GM23338 (cell line): Measurements from ENCODE around the gene ZNF821. TPM values are rescaled to one million over a fixed set of nuclear protein-coding genes. Genes with fewer than 3 reads are reported as not detected.

Experiments
- ATAC-seq: fragments of 200-7000 bp; cut with Tn5 transposase; 3 replicates; pipeline ENCODE4 v1.9.1; 2020
- DNase-seq: peaks from one replicate; pipeline ENCODE4 v3.0.0-alpha.2; 2015; ENCODE audit warnings: low spot score
- H2AFZ ChIP-seq: fragments of 200-600 bp; sonication (generic); 2 replicates; pipeline ENCODE4 v1.8.0; 2016; ENCODE audit warnings: antibody characterized with exemption, mild to moderate bottlenecking, moderate library complexity
- H3F3A ChIP-seq: fragments of 200-600 bp; sonication (generic); replicated peaks from 2 replicates; pipeline ENCODE4 v1.8.0; 2017; ENCODE audit warnings: antibody characterized with exemption, mixed run types, low read depth
- H3K27ac ChIP-seq: fragments of 200-600 bp; sonication (generic); 2 replicates; pipeline ENCODE4 v1.6.1; 2016; ENCODE audit warnings: low read depth
- H3K27me3 ChIP-seq: fragments of 200-600 bp; sonication (generic); 2 replicates; pipeline ENCODE4 v1.8.0; 2016; ENCODE audit warnings: mild to moderate bottlenecking, mixed run types, moderate library complexity; ENCODE audit not compliant: insufficient read depth
- H3K36me3 ChIP-seq: fragments of 200-600 bp; sonication (generic); 2 replicates; pipeline ENCODE4 v1.8.0; 2016; ENCODE audit warnings: mild to moderate bottlenecking; ENCODE audit not compliant: insufficient read depth
- H3K4me1 ChIP-seq: fragments of 200-600 bp; sonication (generic); 2 replicates; pipeline ENCODE4 v1.8.0; 2016; ENCODE audit warnings: mild to moderate bottlenecking, moderate library complexity; ENCODE audit not compliant: insufficient read depth
- H3K4me2 ChIP-seq: fragments of 200-600 bp; sonication (generic); 2 replicates; pipeline ENCODE4 v1.7.1; 2017; ENCODE audit warnings: mixed run types
- H3K4me3 ChIP-seq: fragments of 200-600 bp; sonication (generic); 2 replicates; pipeline ENCODE4 v1.6.1; 2016; ENCODE audit warnings: mixed run types
- H3K79me2 ChIP-seq: fragments of 200-600 bp; sonication (generic); replicated peaks from 2 replicates; pipeline ENCODE4 v1.8.0; 2017; ENCODE audit warnings: mild to moderate bottlenecking; ENCODE audit not compliant: insufficient read depth
- H3K9me2 ChIP-seq: fragments of 200-600 bp; sonication (generic); 2 replicates; pipeline ENCODE4 v1.8.0; 2017; ENCODE audit not compliant: insufficient read depth
- H4K20me1 ChIP-seq: fragments of 200-600 bp; sonication (generic); replicated peaks from 2 replicates; pipeline ENCODE4 v1.8.0; 2017; ENCODE audit warnings: mild to moderate bottlenecking; ENCODE audit not compliant: insufficient read depth
- H3K27ac Mint-ChIP-seq: 2 replicates; pipeline ENCODE4 v1.8.0; 2020; ENCODE audit warnings: inconsistent platforms, mild to moderate bottlenecking, moderate library complexity, mixed read lengths
- H3K27me3 Mint-ChIP-seq: 3 replicates; pipeline ENCODE4 v1.8.0; 2022; ENCODE audit warnings: low read depth, mild to moderate bottlenecking, moderate library complexity, mixed read lengths, inconsistent platforms; ENCODE audit not compliant: insufficient read depth, poor library complexity
- H3K36me3 Mint-ChIP-seq: 3 replicates; pipeline ENCODE4 v1.8.0; 2021; ENCODE audit warnings: low read depth, mild to moderate bottlenecking, inconsistent platforms, moderate library complexity, mixed read lengths
- H3K4me1 Mint-ChIP-seq: 3 replicates; pipeline ENCODE4 v1.8.0; 2020; ENCODE audit warnings: mild to moderate bottlenecking, inconsistent platforms, mixed read lengths
- H3K4me3 Mint-ChIP-seq: 3 replicates; pipeline ENCODE4 v1.8.0; 2021; ENCODE audit warnings: moderate library complexity, mild to moderate bottlenecking, inconsistent platforms, mixed read lengths
- H3K9me3 Mint-ChIP-seq: 3 replicates; pipeline ENCODE4 v1.8.0; 2020; ENCODE audit warnings: moderate library complexity, mild to moderate bottlenecking, inconsistent platforms, mixed read lengths
- EZH2 ChIP-seq: fragments of 200-600 bp; sonication (generic); IDR thresholded peaks from one replicate; pipeline ENCODE4 v1.8.0; 2017; ENCODE audit warnings: antibody characterized with exemption, mild to moderate bottlenecking, low read depth; ENCODE audit not compliant: unreplicated experiment
- EZH2phosphoT487 ChIP-seq: fragments of 200-600 bp; sonication (generic); IDR thresholded peaks from one replicate; pipeline ENCODE4 v1.8.1; 2018; ENCODE audit warnings: antibody characterized with exemption; ENCODE audit not compliant: unreplicated experiment
- JUNB ChIP-seq: IDR thresholded peaks from one replicate; pipeline ENCODE4 v1.6.1; 2016; ENCODE audit warnings: antibody characterized with exemption; ENCODE audit not compliant: unreplicated experiment
- NANOG ChIP-seq: IDR thresholded peaks from 2 replicates; pipeline ENCODE4 v1.6.1; 2016; ENCODE audit warnings: antibody characterized with exemption, borderline replicate concordance
- POLR2AphosphoS5 ChIP-seq: IDR thresholded peaks from 2 replicates; pipeline ENCODE4 v1.6.1; 2016; ENCODE audit warnings: antibody characterized with exemption, low read depth
- ZNF114 ChIP-seq: fragments of 250-450 bp; sonication (Bioruptor Pico); IDR thresholded peaks from 2 replicates; pipeline ENCODE4 v1.5.0; 2020; ENCODE audit warnings: mild to moderate bottlenecking, moderate library complexity
- ZNF331 ChIP-seq: fragments of 250-450 bp; sonication (Bioruptor Pico); IDR thresholded peaks from 2 replicates; pipeline ENCODE4 v1.5.0; 2020; ENCODE audit warnings: low read depth, mild to moderate bottlenecking, moderate library complexity
- polyA plus RNA-seq: library from polyadenylated mRNA; unstranded; fragments of >200 nt; fragmentation: Nextera tagmentation; extraction: Ambion mirVana; gene quantifications from 2 replicates; pipeline ENCODE4 v1.2.1, GENCODE V29; 2016
- total RNA-seq: library from RNA; depleted of rRNA; stranded (reverse); fragments of >200 nt; shearing (Covaris generic); gene quantifications from 2 replicates; pipeline ENCODE4 v1.2.3, GENCODE V29; 2014
- TF ChIP-seq, protein P1 (sequence below), 2 experiments: fragments of 200-600 bp in 1 of 2; sonication (generic) in 1 of 2; conservative IDR thresholded peaks; 2 replicates each; pipeline versions ENCODE4 v1.5.1 to v1.6.1; 2016 to 2017; ENCODE audit warnings: antibody characterized with exemption in 2 of 2, low read depth in 2 of 2, mild to moderate bottlenecking in 2 of 2, moderate library complexity in 1 of 2
- TF ChIP-seq, protein P2 (sequence below): IDR thresholded peaks from one replicate; pipeline ENCODE4 v1.6.1; 2018; ENCODE audit warnings: antibody characterized with exemption; ENCODE audit not compliant: unreplicated experiment
- TF ChIP-seq, protein P3 (sequence below): fragments of 250-450 bp; sonication (Bioruptor Pico); IDR thresholded peaks from 2 replicates; pipeline ENCODE4 v1.5.0; 2020; ENCODE audit warnings: mild to moderate bottlenecking, moderate library complexity

ZNF821 gene
- total and polyA plus RNA-seq, 2 experiments from 2014 or later = 13.3 to 14.8 TPM

DNA sequence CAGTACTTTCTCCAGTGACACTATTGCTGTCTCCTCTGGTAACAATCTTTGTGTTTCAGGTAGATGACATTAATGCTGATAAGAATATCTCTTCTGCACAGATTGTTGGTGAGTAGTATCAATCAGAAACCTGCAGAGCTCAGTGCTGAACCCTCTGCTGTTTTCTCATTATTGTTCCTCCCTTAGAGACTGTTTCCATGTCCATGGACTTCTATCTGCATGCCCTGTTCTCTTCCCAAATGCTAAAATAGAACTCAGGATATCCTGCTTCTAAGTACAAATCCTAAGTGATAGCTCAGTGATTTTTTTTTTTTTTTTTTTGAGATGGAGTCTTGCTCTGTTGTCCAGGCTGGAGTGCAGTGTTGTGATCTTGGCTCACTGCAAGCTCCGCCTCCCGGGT lies 40.7 kb upstream of the ZNF821 start (continued):
- TF ChIP-seq, protein P1, sequence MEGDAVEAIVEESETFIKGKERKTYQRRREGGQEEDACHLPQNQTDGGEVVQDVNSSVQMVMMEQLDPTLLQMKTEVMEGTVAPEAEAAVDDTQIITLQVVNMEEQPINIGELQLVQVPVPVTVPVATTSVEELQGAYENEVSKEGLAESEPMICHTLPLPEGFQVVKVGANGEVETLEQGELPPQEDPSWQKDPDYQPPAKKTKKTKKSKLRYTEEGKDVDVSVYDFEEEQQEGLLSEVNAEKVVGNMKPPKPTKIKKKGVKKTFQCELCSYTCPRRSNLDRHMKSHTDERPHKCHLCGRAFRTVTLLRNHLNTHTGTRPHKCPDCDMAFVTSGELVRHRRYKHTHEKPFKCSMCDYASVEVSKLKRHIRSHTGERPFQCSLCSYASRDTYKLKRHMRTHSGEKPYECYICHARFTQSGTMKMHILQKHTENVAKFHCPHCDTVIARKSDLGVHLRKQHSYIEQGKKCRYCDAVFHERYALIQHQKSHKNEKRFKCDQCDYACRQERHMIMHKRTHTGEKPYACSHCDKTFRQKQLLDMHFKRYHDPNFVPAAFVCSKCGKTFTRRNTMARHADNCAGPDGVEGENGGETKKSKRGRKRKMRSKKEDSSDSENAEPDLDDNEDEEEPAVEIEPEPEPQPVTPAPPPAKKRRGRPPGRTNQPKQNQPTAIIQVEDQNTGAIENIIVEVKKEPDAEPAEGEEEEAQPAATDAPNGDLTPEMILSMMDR (conservative IDR thresholded peaks at IDR 0.05; ENCODE audit: low read depth in 2 of 2) = no peak

DNA sequence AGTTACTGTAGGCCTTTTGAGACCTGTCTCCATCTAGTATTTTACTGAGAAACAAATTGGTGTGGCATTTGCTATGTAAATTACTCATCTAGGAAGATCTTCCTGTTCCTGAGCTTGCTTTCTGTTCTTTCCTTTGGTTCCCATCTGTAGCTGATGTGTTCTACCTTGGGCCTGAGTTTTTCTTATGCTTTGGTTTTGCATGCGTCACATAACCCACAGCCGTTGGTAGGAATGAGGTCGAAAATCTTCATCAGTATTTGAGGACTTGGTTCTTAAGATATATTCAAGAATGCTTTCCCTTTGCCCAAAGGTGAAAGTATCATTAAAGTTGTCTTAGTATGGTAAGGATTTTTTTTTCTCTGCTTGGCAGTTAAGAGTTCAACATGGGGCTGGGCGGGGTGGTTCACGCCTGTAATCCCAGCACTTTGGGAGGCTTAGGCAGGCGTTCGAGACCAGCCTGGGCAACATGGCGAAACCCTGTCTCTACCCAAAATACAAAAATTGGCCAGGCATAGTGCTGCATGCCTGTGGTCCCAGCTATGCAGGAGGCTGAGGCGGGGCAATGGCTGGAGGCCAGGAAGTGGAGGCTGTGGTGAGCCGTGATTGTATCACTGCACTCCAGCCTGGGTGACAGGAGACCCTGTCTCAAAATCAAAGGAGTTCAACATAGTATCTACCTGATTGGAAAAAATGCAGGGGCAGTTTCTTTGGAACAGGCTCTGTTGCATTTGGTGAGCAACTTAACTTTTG lies 40.1 kb upstream of the ZNF821 start:
- Histone ChIP-seq H2AFZ (no peak overlapping the region), H3F3A (peaks cover 8% of the 10 kb centered on the region; the same call in 1 of the 2 replicates), H3K79me2 (peaks cover 56% of the 10 kb centered on the region), H3K9me2 (no peaks in the 10 kb centered on the region), H3K4me2 (no peak overlapping the region), H3K27me3 (no peaks in the 10 kb centered on the region), H4K20me1 (peaks cover 54% of the 10 kb centered on the region), H3K4me1 (no peaks in the 10 kb centered on the region), H3K4me3 (no peak overlapping the region), H3K27ac (no peak overlapping the region), H3K36me3 (peaks cover 89% of the 10 kb centered on the region)
- Mint-ChIP-seq H3K4me1 (no peaks in the 10 kb centered on the region), H3K9me3 (no peaks in the 10 kb centered on the region), H3K4me3 (no peak overlapping the region), H3K27ac (no peak overlapping the region), H3K36me3 (peaks cover 97% of the 10 kb centered on the region), H3K27me3 (peaks cover 4% of the 10 kb centered on the region)
- DNase-seq = no peak
- no peak for ATAC-seq
- TF ChIP-seq EZH2 (no peak), ZNF114 (no peak), POLR2AphosphoS5 (no peak), EZH2phosphoT487 (no peak), ZNF331 (CRISPR knock-in tag) (no peak), JUNB (no peak), NANOG (no peak)
- TF ChIP-seq, protein P1 (conservative IDR thresholded peaks at IDR 0.05; ENCODE audit: low read depth in 2 of 2) = no peak
- TF ChIP-seq, protein P2, sequence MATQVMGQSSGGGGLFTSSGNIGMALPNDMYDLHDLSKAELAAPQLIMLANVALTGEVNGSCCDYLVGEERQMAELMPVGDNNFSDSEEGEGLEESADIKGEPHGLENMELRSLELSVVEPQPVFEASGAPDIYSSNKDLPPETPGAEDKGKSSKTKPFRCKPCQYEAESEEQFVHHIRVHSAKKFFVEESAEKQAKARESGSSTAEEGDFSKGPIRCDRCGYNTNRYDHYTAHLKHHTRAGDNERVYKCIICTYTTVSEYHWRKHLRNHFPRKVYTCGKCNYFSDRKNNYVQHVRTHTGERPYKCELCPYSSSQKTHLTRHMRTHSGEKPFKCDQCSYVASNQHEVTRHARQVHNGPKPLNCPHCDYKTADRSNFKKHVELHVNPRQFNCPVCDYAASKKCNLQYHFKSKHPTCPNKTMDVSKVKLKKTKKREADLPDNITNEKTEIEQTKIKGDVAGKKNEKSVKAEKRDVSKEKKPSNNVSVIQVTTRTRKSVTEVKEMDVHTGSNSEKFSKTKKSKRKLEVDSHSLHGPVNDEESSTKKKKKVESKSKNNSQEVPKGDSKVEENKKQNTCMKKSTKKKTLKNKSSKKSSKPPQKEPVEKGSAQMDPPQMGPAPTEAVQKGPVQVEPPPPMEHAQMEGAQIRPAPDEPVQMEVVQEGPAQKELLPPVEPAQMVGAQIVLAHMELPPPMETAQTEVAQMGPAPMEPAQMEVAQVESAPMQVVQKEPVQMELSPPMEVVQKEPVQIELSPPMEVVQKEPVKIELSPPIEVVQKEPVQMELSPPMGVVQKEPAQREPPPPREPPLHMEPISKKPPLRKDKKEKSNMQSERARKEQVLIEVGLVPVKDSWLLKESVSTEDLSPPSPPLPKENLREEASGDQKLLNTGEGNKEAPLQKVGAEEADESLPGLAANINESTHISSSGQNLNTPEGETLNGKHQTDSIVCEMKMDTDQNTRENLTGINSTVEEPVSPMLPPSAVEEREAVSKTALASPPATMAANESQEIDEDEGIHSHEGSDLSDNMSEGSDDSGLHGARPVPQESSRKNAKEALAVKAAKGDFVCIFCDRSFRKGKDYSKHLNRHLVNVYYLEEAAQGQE = no peak
- TF ChIP-seq, protein P3, sequence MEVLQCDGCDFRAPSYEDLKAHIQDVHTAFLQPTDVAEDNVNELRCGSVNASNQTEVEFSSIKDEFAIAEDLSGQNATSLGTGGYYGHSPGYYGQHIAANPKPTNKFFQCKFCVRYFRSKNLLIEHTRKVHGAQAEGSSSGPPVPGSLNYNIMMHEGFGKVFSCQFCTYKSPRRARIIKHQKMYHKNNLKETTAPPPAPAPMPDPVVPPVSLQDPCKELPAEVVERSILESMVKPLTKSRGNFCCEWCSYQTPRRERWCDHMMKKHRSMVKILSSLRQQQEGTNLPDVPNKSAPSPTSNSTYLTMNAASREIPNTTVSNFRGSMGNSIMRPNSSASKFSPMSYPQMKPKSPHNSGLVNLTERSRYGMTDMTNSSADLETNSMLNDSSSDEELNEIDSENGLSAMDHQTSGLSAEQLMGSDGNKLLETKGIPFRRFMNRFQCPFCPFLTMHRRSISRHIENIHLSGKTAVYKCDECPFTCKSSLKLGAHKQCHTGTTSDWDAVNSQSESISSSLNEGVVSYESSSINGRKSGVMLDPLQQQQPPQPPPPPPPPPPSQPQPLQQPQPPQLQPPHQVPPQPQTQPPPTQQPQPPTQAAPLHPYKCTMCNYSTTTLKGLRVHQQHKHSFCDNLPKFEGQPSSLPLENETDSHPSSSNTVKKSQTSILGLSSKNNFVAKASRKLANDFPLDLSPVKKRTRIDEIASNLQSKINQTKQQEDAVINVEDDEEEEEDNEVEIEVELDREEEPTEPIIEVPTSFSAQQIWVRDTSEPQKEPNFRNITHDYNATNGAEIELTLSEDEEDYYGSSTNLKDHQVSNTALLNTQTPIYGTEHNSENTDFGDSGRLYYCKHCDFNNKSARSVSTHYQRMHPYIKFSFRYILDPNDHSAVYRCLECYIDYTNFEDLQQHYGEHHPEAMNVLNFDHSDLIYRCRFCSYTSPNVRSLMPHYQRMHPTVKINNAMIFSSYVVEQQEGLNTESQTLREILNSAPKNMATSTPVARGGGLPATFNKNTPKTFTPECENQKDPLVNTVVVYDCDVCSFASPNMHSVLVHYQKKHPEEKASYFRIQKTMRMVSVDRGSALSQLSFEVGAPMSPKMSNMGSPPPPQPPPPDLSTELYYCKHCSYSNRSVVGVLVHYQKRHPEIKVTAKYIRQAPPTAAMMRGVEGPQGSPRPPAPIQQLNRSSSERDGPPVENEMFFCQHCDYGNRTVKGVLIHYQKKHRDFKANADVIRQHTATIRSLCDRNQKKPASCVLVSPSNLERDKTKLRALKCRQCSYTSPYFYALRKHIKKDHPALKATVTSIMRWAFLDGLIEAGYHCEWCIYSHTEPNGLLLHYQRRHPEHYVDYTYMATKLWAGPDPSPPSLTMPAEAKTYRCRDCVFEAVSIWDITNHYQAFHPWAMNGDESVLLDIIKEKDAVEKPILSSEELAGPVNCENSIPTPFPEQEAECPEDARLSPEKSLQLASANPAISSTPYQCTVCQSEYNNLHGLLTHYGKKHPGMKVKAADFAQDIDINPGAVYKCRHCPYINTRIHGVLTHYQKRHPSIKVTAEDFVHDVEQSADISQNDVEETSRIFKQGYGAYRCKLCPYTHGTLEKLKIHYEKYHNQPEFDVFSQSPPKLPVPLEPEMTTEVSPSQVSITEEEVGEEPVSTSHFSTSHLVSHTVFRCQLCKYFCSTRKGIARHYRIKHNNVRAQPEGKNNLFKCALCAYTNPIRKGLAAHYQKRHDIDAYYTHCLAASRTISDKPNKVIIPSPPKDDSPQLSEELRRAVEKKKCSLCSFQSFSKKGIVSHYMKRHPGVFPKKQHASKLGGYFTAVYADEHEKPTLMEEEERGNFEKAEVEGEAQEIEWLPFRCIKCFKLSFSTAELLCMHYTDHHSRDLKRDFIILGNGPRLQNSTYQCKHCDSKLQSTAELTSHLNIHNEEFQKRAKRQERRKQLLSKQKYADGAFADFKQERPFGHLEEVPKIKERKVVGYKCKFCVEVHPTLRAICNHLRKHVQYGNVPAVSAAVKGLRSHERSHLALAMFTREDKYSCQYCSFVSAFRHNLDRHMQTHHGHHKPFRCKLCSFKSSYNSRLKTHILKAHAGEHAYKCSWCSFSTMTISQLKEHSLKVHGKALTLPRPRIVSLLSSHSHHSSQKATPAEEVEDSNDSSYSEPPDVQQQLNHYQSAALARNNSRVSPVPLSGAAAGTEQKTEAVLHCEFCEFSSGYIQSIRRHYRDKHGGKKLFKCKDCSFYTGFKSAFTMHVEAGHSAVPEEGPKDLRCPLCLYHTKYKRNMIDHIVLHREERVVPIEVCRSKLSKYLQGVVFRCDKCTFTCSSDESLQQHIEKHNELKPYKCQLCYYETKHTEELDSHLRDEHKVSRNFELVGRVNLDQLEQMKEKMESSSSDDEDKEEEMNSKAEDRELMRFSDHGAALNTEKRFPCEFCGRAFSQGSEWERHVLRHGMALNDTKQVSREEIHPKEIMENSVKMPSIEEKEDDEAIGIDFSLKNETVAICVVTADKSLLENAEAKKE (CRISPR knock-in tag) = no peak
